ACHN (cell line): ENCODE measurements around the gene STK38.

ENCODE experiments used
- DNase-seq: peaks from one replicate; pipeline ENCODE4 v3.0.0-alpha.2; 2015
- in situ Hi-C: cut with HindIII; loops from 2 replicates; pipeline ENCODE4 v1.10.0; 2017; ENCODE audit warnings: low sequenced_read_pairs, low pct_ligation_motif_present, low pct_unique_long_range_greater_than_20kb

Gene STK38

DNA sequence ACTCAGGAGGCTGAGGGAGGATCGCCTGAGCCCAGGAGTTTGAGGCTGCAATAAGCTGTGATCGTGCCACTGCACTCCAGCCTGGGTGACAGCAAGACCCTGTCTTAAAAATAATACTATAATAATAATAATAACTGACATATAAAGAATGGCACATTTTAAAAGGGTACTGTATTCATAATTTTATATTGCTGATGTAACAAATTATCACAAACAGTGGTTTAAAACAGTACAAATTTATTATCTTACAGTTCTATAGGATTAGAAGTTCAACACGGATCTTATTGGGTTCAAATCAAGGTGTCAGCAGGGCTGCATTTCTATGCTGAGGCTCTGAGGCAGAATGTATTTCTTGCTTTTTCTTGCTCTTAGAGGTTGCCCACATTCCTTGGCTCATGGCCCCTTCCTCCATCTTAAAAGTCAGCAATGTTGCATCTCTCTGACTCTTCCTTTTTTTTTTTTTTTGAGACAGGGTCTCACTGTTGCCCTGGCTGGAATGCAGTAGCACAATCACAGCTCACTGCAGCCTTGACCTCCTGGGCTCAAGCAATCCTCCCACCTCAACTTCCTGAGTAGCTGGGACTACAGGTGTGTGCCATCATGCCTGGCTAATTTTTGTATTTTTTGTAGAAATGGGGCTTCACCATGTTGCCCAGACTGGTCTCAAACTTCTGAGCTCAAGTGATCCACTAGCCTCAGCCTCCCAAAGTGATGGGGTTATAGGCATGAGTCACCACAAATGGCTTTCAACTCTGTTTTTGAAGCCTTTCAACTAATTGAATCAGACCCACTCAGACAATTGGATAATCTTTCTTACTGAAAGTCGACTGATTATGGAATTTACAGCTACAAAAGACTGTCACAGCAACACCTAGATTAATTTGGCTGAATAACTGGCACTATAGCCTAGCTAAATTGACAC lies 24.1 kb upstream of the STK38 start:
- DNase-seq: no peak

GRCh38 chr6:36570264-36570663 lies 23.0 kb upstream of the STK38 start:
- no peak for DNase-seq
- in situ Hi-C loops: no loop called here

More for the DNA sequence above, 24.1 kb upstream of the STK38 start:
- in situ Hi-C loops: no loop called here

- DNase-seq: no peak
- in situ Hi-C loops: no loop called here
Observed at GRCh38 chr6:36566418-36566905, 19.2 kb upstream of the STK38 start.

- in situ Hi-C loops: no loop called here
Observed at GRCh38 chr6:36563928-36564284, 16.6 kb upstream of the STK38 start.

GRCh38 chr6:36563237-36563927 lies 16.1 kb upstream of the STK38 start:
- in situ Hi-C loops: no loop called here
- DNase-seq: no peak

More at GRCh38 chr6:36563928-36564284, 16.6 kb upstream of the STK38 start:
- no peak for DNase-seq

- DNase-seq: no peak
- in situ Hi-C loops: no loop called here
Observed at GRCh38 chr6:36560822-36561221, 13.5 kb upstream of the STK38 start.

DNA sequence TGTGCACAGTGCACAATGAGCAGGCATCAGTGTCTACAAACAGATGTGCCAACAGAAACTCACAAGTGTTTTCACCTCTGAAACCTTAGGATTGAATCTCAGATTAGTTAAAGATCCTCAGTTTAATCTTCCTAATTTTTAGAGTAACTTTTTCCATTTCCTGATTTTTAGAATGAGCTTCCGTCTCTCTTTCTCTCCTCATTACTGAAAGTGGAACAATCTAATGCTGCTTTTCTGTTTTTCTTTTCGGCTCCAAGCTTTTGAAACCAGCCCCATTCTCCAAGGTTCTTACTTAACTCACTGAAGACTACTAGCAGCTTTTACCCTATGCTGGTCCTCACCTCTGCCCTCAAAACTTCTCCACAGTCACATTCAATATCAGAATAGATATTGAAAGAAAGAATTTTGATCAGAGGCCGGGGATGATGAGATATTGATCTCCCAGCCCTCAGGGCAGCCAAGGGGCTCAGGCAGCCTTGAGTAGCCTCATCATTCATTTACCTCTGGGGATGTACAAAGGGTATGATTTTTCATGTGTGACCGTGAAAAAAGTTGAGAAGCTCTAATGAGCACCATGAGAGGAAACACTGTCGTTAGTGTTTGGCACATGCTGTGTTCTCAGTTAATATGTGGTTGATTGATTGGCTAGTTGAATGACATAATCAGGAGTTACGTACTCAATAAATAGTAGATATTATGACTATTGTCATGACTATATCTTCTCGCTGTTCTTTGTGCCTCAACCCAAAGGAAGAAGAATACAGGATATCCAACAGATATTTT lies 11.9 kb upstream of the STK38 start:
- no peak for DNase-seq
- in situ Hi-C loops: no loop called here

GRCh38 chr6:36556281-36556680 lies 9.0 kb upstream of the STK38 start:
- no peak for DNase-seq
- in situ Hi-C loops: no loop called here

DNA sequence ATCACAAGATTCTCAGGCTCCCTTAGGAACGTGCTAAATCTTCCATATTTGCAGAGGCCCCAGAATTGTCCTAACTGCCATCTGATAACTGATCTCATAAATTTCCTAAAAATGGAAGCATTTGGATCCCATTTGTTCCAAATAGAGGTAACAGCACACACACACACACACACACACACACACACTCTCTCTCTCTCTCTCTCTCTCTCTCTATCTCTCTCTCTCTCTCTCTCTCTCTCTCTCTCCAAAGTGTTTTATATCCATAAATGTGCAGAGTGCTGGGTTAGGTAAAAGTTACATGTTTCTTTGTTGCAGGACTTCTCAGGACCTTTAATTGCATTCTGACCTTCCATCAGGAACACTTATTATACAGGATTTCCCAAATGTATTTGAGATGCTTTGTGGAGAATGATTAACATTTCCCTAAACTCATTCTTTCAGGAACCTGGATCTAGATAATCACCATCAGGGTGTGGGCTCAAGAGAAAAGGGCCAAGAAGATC lies 8.5 kb upstream of the STK38 start:
- no peak for DNase-seq
- in situ Hi-C loops: no loop called here

DNA sequence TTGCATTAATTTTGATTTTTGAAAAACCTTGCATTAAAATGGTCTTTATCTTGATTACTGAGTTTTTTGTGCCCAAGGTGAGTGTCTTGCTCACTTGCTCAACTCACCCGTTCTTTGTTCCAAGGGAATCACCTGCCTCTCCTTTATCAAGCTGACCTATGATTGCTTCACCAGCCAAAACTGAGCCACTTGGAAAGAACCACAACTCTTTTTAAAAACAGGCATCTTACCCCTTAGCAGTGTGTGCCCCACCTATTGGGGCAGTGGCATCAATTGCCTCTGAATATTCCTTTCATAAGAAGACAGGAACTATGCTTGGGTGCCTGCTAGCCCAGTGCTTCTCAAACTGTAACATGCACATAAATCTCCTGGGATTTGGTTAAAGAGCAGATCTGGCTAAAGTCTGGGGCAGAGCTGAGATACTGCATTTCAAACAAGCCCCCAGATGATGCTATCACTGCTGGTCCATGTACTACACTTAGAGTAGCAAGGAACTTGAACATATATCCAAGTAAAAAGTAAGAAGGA lies 3.3 kb upstream of the STK38 start:
- DNase-seq: no peak
- in situ Hi-C loops: no loop called here

DNA sequence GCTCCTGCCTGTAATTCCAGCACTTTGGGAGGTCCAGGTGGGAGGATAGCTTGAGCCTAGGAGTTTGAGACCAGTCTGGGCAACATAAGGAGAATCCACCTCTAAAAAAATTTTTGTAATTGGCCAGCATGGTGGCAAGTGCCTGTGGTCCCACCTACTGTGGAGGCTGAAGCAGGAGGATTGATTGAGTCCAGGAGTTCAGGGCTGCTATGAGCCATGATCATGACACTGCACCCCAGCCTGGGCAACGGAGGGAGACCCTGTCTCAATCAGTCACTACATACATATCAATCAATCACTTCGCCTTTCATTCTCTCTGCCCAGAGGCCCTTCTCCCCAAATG lies 1.1 kb upstream of the STK38 start:
- DNase-seq: no peak
- in situ Hi-C loops: no loop called here

GRCh38 chr6:36547646-36548400 lies 544 bp upstream of the STK38 start:
- no peak for DNase-seq
- in situ Hi-C loops: no loop called here

GRCh38 chr6:36546308-36546919 lies 865 bp downstream of the STK38 start:
- peak; percentile 19 for DNase-seq
- in situ Hi-C loops: no loop called here

GRCh38 chr6:36545767-36546307 lies 1.4 kb downstream of the STK38 start:
- in situ Hi-C loops: no loop called here
- DNase-seq: peak; percentile 2

DNA sequence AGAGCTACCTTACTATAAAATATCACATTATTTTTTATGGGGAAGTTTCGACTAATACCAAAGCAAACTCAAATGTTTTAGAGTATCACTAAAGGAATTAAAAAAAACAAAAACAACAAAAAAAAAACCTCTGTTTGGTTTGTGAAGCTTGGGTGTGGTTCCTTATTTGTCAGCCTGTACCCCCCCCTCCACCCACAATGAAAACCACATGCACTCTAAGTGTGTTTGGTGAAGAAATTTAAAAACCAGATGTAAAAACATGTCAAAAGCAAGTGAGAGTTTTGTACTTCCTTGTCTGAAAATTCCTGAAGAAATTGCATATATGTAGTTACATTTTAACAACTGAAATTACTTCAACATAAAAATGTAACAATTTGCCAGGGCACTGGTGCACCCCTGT lies 3.1 kb downstream of the STK38 start:
- DNase-seq: no peak
- in situ Hi-C loops: no loop called here

DNA sequence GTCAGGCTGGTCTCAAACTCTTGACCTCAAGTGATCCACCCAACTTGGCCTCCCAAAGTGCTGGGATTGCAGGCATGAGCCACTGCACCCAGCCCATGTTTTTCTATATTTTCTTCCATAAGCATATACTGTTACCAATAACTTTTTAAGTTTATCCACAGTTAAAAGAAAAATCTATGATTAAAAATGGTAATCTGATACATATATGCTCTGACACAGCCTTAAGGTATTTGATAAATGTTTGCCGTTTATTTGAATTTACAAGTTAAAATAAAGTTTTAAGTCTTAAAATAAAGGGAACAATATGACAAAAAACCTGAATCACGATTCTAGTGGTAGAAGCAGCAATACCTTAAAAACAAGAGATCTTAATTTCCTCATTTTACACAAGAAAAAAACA lies 5.2 kb downstream of the STK38 start:
- no peak for DNase-seq
- in situ Hi-C loops: no loop called here

DNA sequence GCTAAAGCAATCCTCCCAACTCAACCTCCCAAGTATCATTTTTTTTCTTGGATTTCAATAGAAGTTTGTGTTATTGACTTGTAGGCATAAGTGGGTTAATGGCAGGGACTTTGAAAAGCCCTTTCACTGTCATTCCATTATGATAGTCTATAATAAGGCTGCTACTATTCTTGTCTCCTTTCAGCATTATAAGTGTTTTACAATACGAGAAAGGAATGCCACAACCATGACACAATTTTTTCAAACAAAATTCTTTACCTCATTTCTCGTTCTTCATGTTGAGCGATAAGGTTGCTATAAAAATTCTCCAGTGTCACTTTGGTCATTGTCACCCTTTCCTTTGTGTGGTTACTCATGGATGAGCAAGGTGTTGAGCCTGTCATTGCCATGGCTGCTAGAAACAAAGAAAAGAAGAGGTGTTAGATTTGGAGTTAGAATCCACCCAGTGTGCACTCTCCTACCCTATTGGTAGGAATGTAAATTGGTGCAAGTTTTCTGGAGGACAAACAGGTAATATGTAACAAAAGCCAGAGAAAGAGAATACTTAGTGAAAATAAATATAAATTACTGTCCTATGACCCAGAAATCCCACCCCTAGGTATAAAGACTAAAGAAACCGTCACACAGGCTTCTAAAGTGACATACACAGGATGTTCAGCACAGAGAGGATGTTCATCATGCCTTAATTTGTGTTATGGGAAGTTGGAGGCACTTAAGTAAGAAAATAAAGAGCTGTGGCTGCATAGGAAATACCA lies 7.3 kb downstream of the STK38 start:
- in situ Hi-C loops: no loop called here

More for the DNA sequence above, 7.3 kb downstream of the STK38 start:
- DNase-seq: no peak
